HG03439 (cell line): ENCODE data around the gene VAPA.

Experiments
- ATAC-seq: cut with Tn5 transposase; IDR thresholded peaks from one replicate; pipeline ENCODE4 v1.9.1; 2021; ENCODE audit warnings: mild to moderate bottlenecking, moderate library complexity; ENCODE audit not compliant: unreplicated experiment

The VAPA gene

GRCh38 chr18:9931146-9931545 is 17.3 kb downstream of the VAPA start:
- ATAC-seq = no peak

GRCh38 chr18:9931678-9932077 is 17.9 kb downstream of the VAPA start:
- no peak for ATAC-seq

- no peak for ATAC-seq
These were observed 20.0 kb downstream of the VAPA start for GRCh38 chr18:9933865-9934264.

GRCh38 chr18:9934274-9934673 is 20.5 kb downstream of the VAPA start:
- ATAC-seq = no peak

- no peak for ATAC-seq
These were observed 27.3 kb downstream of the VAPA start for GRCh38 chr18:9941103-9941502.

- no peak for ATAC-seq
These were observed 27.8 kb downstream of the VAPA start for GRCh38 chr18:9941660-9942059.

- no peak for ATAC-seq
These were observed 29.5 kb downstream of the VAPA start for GRCh38 chr18:9943311-9943710.

GRCh38 chr18:9944805-9945204 is 31.0 kb downstream of the VAPA start:
- no peak for ATAC-seq

- no peak for ATAC-seq
These were observed 33.0 kb downstream of the VAPA start for GRCh38 chr18:9946831-9947230.

- ATAC-seq = no peak
These were observed 33.4 kb downstream of the VAPA start for GRCh38 chr18:9947248-9947647.

- no peak for ATAC-seq
These were observed 35.5 kb downstream of the VAPA start for GRCh38 chr18:9949315-9949714.

- no peak for ATAC-seq
These were observed 36.0 kb downstream of the VAPA start for GRCh38 chr18:9949861-9950260.

- ATAC-seq = no peak
These were observed 36.6 kb downstream of the VAPA start for GRCh38 chr18:9950289-9951016.

- no peak for ATAC-seq
These were observed 37.4 kb downstream of the VAPA start for GRCh38 chr18:9951022-9951859.

GRCh38 chr18:9952633-9953416 is 39.0 kb downstream of the VAPA start:
- ATAC-seq = no peak

- ATAC-seq = no peak
These were observed 45.1 kb downstream of the VAPA start for GRCh38 chr18:9958861-9959399.

GRCh38 chr18:9959564-9959963 is 45.7 kb downstream of the VAPA start:
- ATAC-seq = no peak

GRCh38 chr18:9960258-9960904 is 46.6 kb downstream of the VAPA start:
- no peak for ATAC-seq

GRCh38 chr18:9961041-9961440 is 47.2 kb downstream of the VAPA start:
- no peak for ATAC-seq

- ATAC-seq = no peak
These were observed 52.2 kb downstream of the VAPA start for GRCh38 chr18:9965711-9966624.
